Spleen (tissue), 7 donors: ENCODE results near the gene HSDL1.

ENCODE experiments used
- CTCF ChIP-seq, 11 experiments: fragments of 200-600 bp in 7 of 11; fragments of 450-650 bp in 4 of 11; sonication (generic) in 4 of 11; IDR thresholded peaks in 8 of 11; conservative IDR thresholded peaks in 3 of 11; 1 replicate in 7 of 11; 2 replicates in 4 of 11; pipeline versions ENCODE4 v1.4.0 to v1.8.0; 2016 to 2021; ENCODE audit warnings: antibody characterized with exemption in 11 of 11, inconsistent platforms in 4 of 11, mild to moderate bottlenecking in 1 of 11
- POLR2A ChIP-seq, 3 donors: fragments of 450-650 bp; IDR thresholded peaks; one replicate each; pipeline ENCODE4 v1.5.1; 2017; ENCODE audit warnings: antibody characterized with exemption in 3 of 3, mild to moderate bottlenecking in 1 of 3
- POLR2AphosphoS5 ChIP-seq, 3 donors: sonication (generic); formaldehyde crosslinking; IDR thresholded peaks; one replicate each; pipeline ENCODE4 v1.5.1; 2017; ENCODE audit warnings: antibody characterized with exemption in 3 of 3
- donor health status: DM: no; HTN: no; CAD: no; lungs with moderate emphysema.
- donor health status: DM: no; HTN: no; CAD: no.
- donor health status: DM: no; HTN: no; CAD: no.

- no peak for TF ChIP-seq CTCF (IDR thresholded peaks at IDR 0.05 in 8 of 11, conservative IDR thresholded peaks at IDR 0.05 in 3 of 11)
- no peak for TF ChIP-seq POLR2A (IDR thresholded peaks at IDR 0.05)
- TF ChIP-seq POLR2AphosphoS5 (IDR thresholded peaks at IDR 0.05), result no peak
These were observed 5.2 kb downstream of the HSDL1 start for GRCh38 chr16:84139628-84140258.
